Esophagus muscularis mucosa (tissue), 3 donors: Measurements from ENCODE around the gene NOP58.

Experiments used
- CTCF ChIP-seq, 3 experiments: fragments of 200-600 bp in 2 of 3; fragments of 450-650 bp in 1 of 3; sonication (generic) in 2 of 3; IDR thresholded peaks; one replicate each; pipeline ENCODE4 v1.5.1; 2017 to 2019; ENCODE audit warnings: antibody characterized with exemption in 3 of 3, mild to moderate bottlenecking in 2 of 3, moderate library complexity in 1 of 3
- POLR2A ChIP-seq: fragments of 450-650 bp; IDR thresholded peaks from one replicate; pipeline ENCODE4 v1.6.1; 2017; ENCODE audit warnings: antibody characterized with exemption, moderate library complexity, mild to moderate bottlenecking, low read depth
- POLR2AphosphoS5 ChIP-seq, 2 donors: sonication (generic); formaldehyde crosslinking; IDR thresholded peaks; one replicate each; pipeline ENCODE4 v1.6.1; 2017; ENCODE audit warnings: antibody characterized with exemption in 2 of 2

DNA sequence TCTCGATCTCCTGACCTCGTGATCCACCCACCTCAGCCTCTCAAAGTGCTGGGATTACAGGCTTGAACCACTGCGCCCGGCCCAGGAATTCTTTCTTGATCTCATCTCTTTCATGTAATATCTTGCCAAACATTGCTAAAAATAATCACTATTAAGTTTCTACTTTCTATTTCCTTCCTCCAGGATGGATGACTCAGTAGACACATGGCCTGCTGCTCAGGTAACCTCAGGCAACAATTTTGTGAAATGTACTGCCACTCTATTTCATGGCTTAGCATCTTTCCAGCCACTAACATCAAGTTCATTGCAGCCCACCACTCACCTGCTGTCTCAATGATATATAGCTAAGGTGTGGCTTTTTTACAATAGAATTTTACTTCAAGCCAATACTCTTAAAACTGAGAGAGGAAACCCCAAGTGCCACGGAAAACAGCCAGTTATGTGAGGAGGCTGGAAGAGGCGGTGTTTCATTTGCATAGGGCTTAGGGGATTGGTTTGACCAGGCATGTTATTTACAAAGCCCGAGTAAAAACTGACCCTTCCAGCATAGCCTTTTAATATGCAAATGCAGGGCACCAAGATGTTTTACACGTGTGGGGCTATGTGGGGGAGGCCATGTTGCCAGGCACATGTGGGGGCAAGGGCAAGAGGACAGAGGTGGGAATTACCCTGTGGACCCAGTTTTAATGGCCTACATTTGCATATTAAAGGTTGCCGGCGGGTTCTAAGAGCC lies 15.9 kb upstream of the NOP58 start:
- TF ChIP-seq CTCF (IDR thresholded peaks at IDR 0.05) (no peak), POLR2A (no peak), POLR2AphosphoS5 (IDR thresholded peaks at IDR 0.05) (no peak)
